H1 (cell line): ENCODE results near the gene TMEM168. TPM values are rescaled to one million over a fixed set of nuclear protein-coding genes. Genes with fewer than 3 reads are reported as not detected.

ENCODE experiments used
- CTCF ChIA-PET: fragments of 300-600 bp; sonication (Branson Sonifier 250); formaldehyde crosslinking; loops from one replicate; lab custom pipeline; 2021; ENCODE audit not compliant: partially characterized antibody; lab: Charles Lee
- POLR2A ChIA-PET: fragments of 300-600 bp; sonication (Branson Sonifier 250); formaldehyde crosslinking; loops from one replicate; lab custom pipeline; 2021; ENCODE audit warnings: inconsistent platforms; ENCODE audit not compliant: partially characterized antibody; lab: Charles Lee
- DNase-seq, 2 experiments: peaks; one replicate each; pipeline versions ENCODE4 v3.0.0 to v3.0.0-alpha.2; 2010 to 2022; ENCODE audit warnings: low spot score in 2 of 2, low read depth in 1 of 2, mixed read lengths in 1 of 2
- FAIRE-seq: peaks from 2 replicates; lab custom pipeline; 2011; peaks lifted over from hg19 to GRCh38; lab: Jason Lieb, UNC
- H2AFZ ChIP-seq: 2 replicates; pipeline ENCODE4 v1.8.1; 2012; ENCODE audit warnings: low read length, inconsistent platforms
- H2AK5ac ChIP-seq: 2 replicates; pipeline ENCODE4 v1.6.1; 2013; ENCODE audit warnings: low read depth, low read length
- H2BK120ac ChIP-seq: replicated peaks from 2 replicates; pipeline ENCODE3; 2013; ENCODE audit warnings: low read depth, low read length, inconsistent platforms
- H2BK12ac ChIP-seq: 2 replicates; pipeline ENCODE4 v1.6.1; 2013; ENCODE audit warnings: low read depth, low read length
- H2BK15ac ChIP-seq: 2 replicates; pipeline ENCODE4 v1.6.1; 2013; ENCODE audit warnings: low read length
- H2BK20ac ChIP-seq: 2 replicates; pipeline ENCODE4 v1.6.1; 2013; ENCODE audit warnings: low read length
- H2BK5ac ChIP-seq: 2 replicates; pipeline ENCODE4 v1.6.1; 2013; ENCODE audit warnings: low read depth, low read length
- H3K14ac ChIP-seq: 2 replicates; pipeline ENCODE4 v1.6.1; 2013; ENCODE audit warnings: inconsistent platforms; ENCODE audit not compliant: insufficient read length
- H3K18ac ChIP-seq: 2 replicates; pipeline ENCODE4 v1.6.1; 2013; ENCODE audit warnings: low read length; ENCODE audit errors: extremely low read depth
- H3K23ac ChIP-seq: 2 replicates; pipeline ENCODE4 v1.6.1; 2013; ENCODE audit warnings: inconsistent platforms; ENCODE audit not compliant: insufficient read length
- H3K23me2 ChIP-seq: 2 replicates; pipeline ENCODE4 v1.6.1; 2013; ENCODE audit warnings: low read depth, low read length
- H3K27ac ChIP-seq: 2 replicates; pipeline ENCODE4 v1.6.1; 2011; ENCODE audit warnings: low read depth, low read length, inconsistent platforms
- H3K27me3 ChIP-seq, 4 experiments: replicated peaks in 1 of 4; 1 replicate in 1 of 4; 2 replicates in 3 of 4; pipeline versions ENCODE4 v1.6.1 to v1.8.1; 2011 to 2013; ENCODE audit warnings: low read length in 3 of 4, mild to moderate bottlenecking in 3 of 4, inconsistent platforms in 2 of 4, mixed read lengths in 2 of 4, moderate library complexity in 1 of 4; ENCODE audit not compliant: control insufficient read depth in 3 of 4, insufficient read depth in 3 of 4; ENCODE audit errors: extremely low read depth in 1 of 4
- H3K36me3 ChIP-seq, 4 experiments: 2 replicates each; pipeline versions ENCODE4 v1.6.1 to v1.8.1; 2011 to 2013; ENCODE audit warnings: mild to moderate bottlenecking in 4 of 4, low read length in 3 of 4, moderate library complexity in 2 of 4, control low read depth in 1 of 4, inconsistent platforms in 1 of 4; ENCODE audit not compliant: insufficient read depth in 4 of 4, control insufficient read depth in 2 of 4
- H3K4ac ChIP-seq: replicated peaks from 2 replicates; pipeline ENCODE3; 2013; ENCODE audit warnings: low read length, low read depth, mixed read lengths, inconsistent platforms; ENCODE audit not compliant: insufficient read length
- H3K4me1 ChIP-seq, 4 experiments: replicated peaks in 1 of 4; 1 replicate in 1 of 4; 2 replicates in 3 of 4; pipeline versions ENCODE4 v1.6.1 to v1.8.1; 2011 to 2013; ENCODE audit warnings: low read length in 3 of 4, inconsistent platforms in 2 of 4, mixed read lengths in 1 of 4; ENCODE audit not compliant: insufficient read depth in 4 of 4, control insufficient read depth in 3 of 4
- H3K4me2 ChIP-seq, 2 experiments: 2 replicates each; pipeline versions ENCODE4 v1.6.1 to v1.8.1; 2011 to 2013; ENCODE audit warnings: low read depth in 2 of 2, low read length in 2 of 2, control low read depth in 1 of 2, inconsistent platforms in 1 of 2, mild to moderate bottlenecking in 1 of 2; ENCODE audit not compliant: insufficient read depth in 1 of 2
- H3K4me3 ChIP-seq, 4 experiments: fragments of 200-600, 300-600 bp in 1 of 4; sonication (generic), shearing (Covaris generic), sonication (Bioruptor Twin) in 1 of 4; 2 replicates each; pipeline versions ENCODE4 v1.5.1 to v1.8.1; 2011 to 2016; ENCODE audit warnings: low read length in 4 of 4, low read depth in 3 of 4, control low read depth in 2 of 4, inconsistent platforms in 2 of 4, mild to moderate bottlenecking in 2 of 4, mixed read lengths in 1 of 4, moderate library complexity in 1 of 4; ENCODE audit not compliant: insufficient read depth in 2 of 4; ENCODE audit errors: extremely low read depth in 1 of 4
- H3K56ac ChIP-seq: replicated peaks from 2 replicates; pipeline ENCODE3; 2013; ENCODE audit warnings: low read depth, mild to moderate bottlenecking, mixed read lengths, low read length, inconsistent platforms; ENCODE audit not compliant: insufficient read length
- H3K79me1 ChIP-seq: 2 replicates; pipeline ENCODE4 v1.6.1; 2013; ENCODE audit warnings: low read depth, low read length, control low read depth
- H3K79me2 ChIP-seq, 2 experiments: 2 replicates each; pipeline versions ENCODE4 v1.6.1 to v1.8.1; 2012 to 2013; ENCODE audit warnings: low read length in 2 of 2, mild to moderate bottlenecking in 2 of 2, inconsistent platforms in 1 of 2; ENCODE audit not compliant: insufficient read depth in 2 of 2, control insufficient read depth in 1 of 2
- H3K9ac ChIP-seq, 4 experiments: replicated peaks in 1 of 4; 1 replicate in 1 of 4; 2 replicates in 3 of 4; pipeline versions ENCODE4 v1.6.1 to v1.8.1; 2011 to 2013; ENCODE audit warnings: low read depth in 3 of 4, low read length in 3 of 4, control low read depth in 2 of 4, mild to moderate bottlenecking in 2 of 4, moderate library complexity in 2 of 4, inconsistent platforms in 1 of 4; ENCODE audit errors: extremely low read depth in 1 of 4
- H3K9me3 ChIP-seq, 2 experiments: 2 replicates each; pipeline versions ENCODE4 v1.6.1 to v1.8.1; 2012 to 2013; ENCODE audit warnings: mild to moderate bottlenecking in 2 of 2, moderate library complexity in 2 of 2, control low read depth in 1 of 2, inconsistent platforms in 1 of 2, low read depth in 1 of 2, low read length in 1 of 2, mixed read lengths in 1 of 2; ENCODE audit not compliant: insufficient read depth in 2 of 2
- H4K20me1 ChIP-seq, 2 experiments: replicated peaks in 1 of 2; 2 replicates each; pipeline versions ENCODE3 to v1.8.1; 2011 to 2013; ENCODE audit warnings: inconsistent platforms in 2 of 2, low read length in 2 of 2, mild to moderate bottlenecking in 1 of 2; ENCODE audit not compliant: insufficient read depth in 2 of 2, control insufficient read depth in 1 of 2
- H4K5ac ChIP-seq: 2 replicates; pipeline ENCODE4 v1.6.1; 2013; ENCODE audit warnings: low read length, low read depth, mixed read lengths, inconsistent platforms; ENCODE audit not compliant: insufficient read length
- H4K8ac ChIP-seq: 2 replicates; pipeline ENCODE4 v1.8.0; 2013; ENCODE audit warnings: mild to moderate bottlenecking, moderate library complexity, low read length, inconsistent platforms; ENCODE audit not compliant: insufficient read depth; ENCODE audit errors: extremely low read depth
- H4K91ac ChIP-seq: replicated peaks from 2 replicates; pipeline ENCODE3; 2013; ENCODE audit warnings: low read length, mixed read lengths, inconsistent platforms; ENCODE audit not compliant: insufficient read length
- BCL11A ChIP-seq, 2 experiments: IDR thresholded peaks; one replicate each; pipeline ENCODE4 v1.6.1; 2011; ENCODE audit warnings: low read depth in 2 of 2, low read length in 2 of 2, mild to moderate bottlenecking in 2 of 2
- E2F6 ChIP-seq: IDR thresholded peaks from 2 replicates; pipeline ENCODE4 v1.6.1; 2012; ENCODE audit warnings: inconsistent platforms
- EGR1 ChIP-seq: IDR thresholded peaks from 2 replicates; pipeline ENCODE4 v1.6.1; 2011; ENCODE audit warnings: low read depth, low read length, borderline replicate concordance
- KDM1A ChIP-seq: fragments of 200-600, 300-600 bp; sonication (generic); IDR thresholded peaks from 2 replicates; pipeline ENCODE4 v1.7.1; 2016; ENCODE audit warnings: mild to moderate bottlenecking, low read length, borderline replicate concordance
- MAFK ChIP-seq: IDR thresholded peaks from 2 replicates; pipeline ENCODE4 v1.6.1; 2012; ENCODE audit warnings: low read depth, mild to moderate bottlenecking, improper control_type of control experiment, low read length
- PHF8 ChIP-seq: fragments of 200-600 bp; sonication (generic); conservative IDR thresholded peaks from 2 replicates; pipeline ENCODE4 v1.7.1; 2012; ENCODE audit warnings: low read depth, mild to moderate bottlenecking, inconsistent platforms, low read length, moderate library complexity
- RAD21 ChIP-seq, 2 experiments: IDR thresholded peaks in 1 of 2; conservative IDR thresholded peaks in 1 of 2; 2 replicates each; pipeline ENCODE4 v1.6.1; 2011; ENCODE audit warnings: low read depth in 2 of 2, low read length in 2 of 2, improper control_type of control experiment in 1 of 2, inconsistent platforms in 1 of 2, mild to moderate bottlenecking in 1 of 2, moderate library complexity in 1 of 2
- SIN3A ChIP-seq, 2 experiments: IDR thresholded peaks in 1 of 2; conservative IDR thresholded peaks in 1 of 2; 2 replicates each; pipeline ENCODE4 v1.6.1; 2011 to 2012; ENCODE audit warnings: low read length in 2 of 2, improper control_type of control experiment in 1 of 2, low read depth in 1 of 2, mild to moderate bottlenecking in 1 of 2
- SUZ12 ChIP-seq: fragments of 200-600 bp; sonication (generic); IDR thresholded peaks from 2 replicates; pipeline ENCODE4 v1.6.1; 2012; ENCODE audit warnings: mild to moderate bottlenecking, inconsistent platforms, low read length, moderate library complexity, mixed read lengths
- polyA plus RNA-seq, 7 experiments: library from polyadenylated mRNA; depleted of rRNA in 3 of 7; stranded (reverse) in 5 of 7; unstranded in 2 of 7; fragments of >200 nt in 5 of 7; fragments of 200-250 nt in 2 of 7; gene quantifications; 1 replicate in 5 of 7; 2 replicates in 1 of 7; 4 replicates in 1 of 7; pipeline versions ENCODE4 v1.2.1 to v1.2.3, GENCODE V29; 2011 to 2013; ENCODE audit warnings: missing spikeins in 2 of 7, mixed read lengths in 2 of 7
- total RNA-seq: library from RNA; stranded (reverse); fragmentation: NEBNext Ultra II Directional; extraction: Animal tissue kit (Norgen Biotek cat#: 25700); gene quantifications from 2 replicates; pipeline ENCODE4 v1.2.1, GENCODE V29; 2021

TMEM168 gene
- total and polyA plus RNA-seq, 2 of the 8 experiments (the other 6 are each of a cell fraction or from before 2014, with no cell fraction given) = 8.9 to 11.1 TPM

- no peak overlapping the region for H3K18ac ChIP-seq
- no peaks in the 10 kb centered on the region for H3K23me2 ChIP-seq
- H3K79me1 ChIP-seq = no peaks in the 10 kb centered on the region
- FAIRE-seq = no peak
- no peaks in the 10 kb centered on the region for H3K27me3 ChIP-seq
- no peaks in the 10 kb centered on the region for H3K79me2 ChIP-seq
- ChIA-PET CTCF (interaction anchor here (0.8 to 1.2 kb wide), 2 partner anchors 9 to 13 kb away, joined by 3 to 4 read pairs; no protein-coding TSS in a partner anchor), POLR2A (no interaction called here)
- H3K4ac ChIP-seq = no peak overlapping the region
- no peaks in the 10 kb centered on the region for H3K4me1 ChIP-seq
- H4K91ac ChIP-seq = no peak overlapping the region
- no peak overlapping the region for H4K5ac ChIP-seq
- H2BK15ac ChIP-seq = no peak overlapping the region
- H2BK20ac ChIP-seq = no peak overlapping the region
- no peaks in the 10 kb centered on the region for H3K9me3 ChIP-seq
- H3K4me2 ChIP-seq = no peak overlapping the region
- no peak overlapping the region for H3K23ac ChIP-seq
- H3K14ac ChIP-seq = no peak overlapping the region
- no peak overlapping the region for H3K27ac ChIP-seq
- no peak overlapping the region for H2BK12ac ChIP-seq
- H3K56ac ChIP-seq = no peak overlapping the region
- DNase-seq = no peak
- H3K36me3 ChIP-seq = no peaks in the 10 kb centered on the region
- H2AK5ac ChIP-seq = no peak overlapping the region
- no peak overlapping the region for H4K8ac ChIP-seq
- H2AFZ ChIP-seq = no peak overlapping the region
- H2BK120ac ChIP-seq = no peak overlapping the region
- TF ChIP-seq SIN3A (conservative IDR thresholded peaks at IDR 0.05 in 1 of 2, IDR thresholded peaks at IDR 0.05 in 1 of 2; ENCODE audit: low read depth in 1 of 2, low read length in 2 of 2) (no peak), KDM1A (no peak), E2F6 (no peak), PHF8 (no peak), MAFK (no peak), BCL11A (IDR thresholded peaks at IDR 0.05; ENCODE audit: low read depth in 2 of 2, low read length in 2 of 2) (no peak), RAD21 (IDR thresholded peaks at IDR 0.05 in 1 of 2, conservative IDR thresholded peaks at IDR 0.05 in 1 of 2; ENCODE audit: low read depth in 2 of 2, low read length in 2 of 2) (no peak), SUZ12 (no peak), EGR1 (no peak)
- no peaks in the 10 kb centered on the region for H4K20me1 ChIP-seq
- no peak overlapping the region for H3K9ac ChIP-seq
- H3K4me3 ChIP-seq = no peak overlapping the region
- H2BK5ac ChIP-seq = no peak overlapping the region
These were observed 41.8 kb downstream of the TMEM168 start for GRCh38 chr7:112748381-112748780.
